GM19438 (cell line): ENCODE measurements around the gene VDR.
"Not testable (repeated sequence)": the region's sequence is repeated elsewhere in the genome, so short reads cannot be mapped to it uniquely, and the experiment has no call there.

ENCODE experiments used
- ATAC-seq: cut with Tn5 transposase; IDR thresholded peaks from one replicate; pipeline ENCODE4 v1.9.1; 2021; ENCODE audit warnings: low read depth; ENCODE audit not compliant: unreplicated experiment

Gene VDR

DNA sequence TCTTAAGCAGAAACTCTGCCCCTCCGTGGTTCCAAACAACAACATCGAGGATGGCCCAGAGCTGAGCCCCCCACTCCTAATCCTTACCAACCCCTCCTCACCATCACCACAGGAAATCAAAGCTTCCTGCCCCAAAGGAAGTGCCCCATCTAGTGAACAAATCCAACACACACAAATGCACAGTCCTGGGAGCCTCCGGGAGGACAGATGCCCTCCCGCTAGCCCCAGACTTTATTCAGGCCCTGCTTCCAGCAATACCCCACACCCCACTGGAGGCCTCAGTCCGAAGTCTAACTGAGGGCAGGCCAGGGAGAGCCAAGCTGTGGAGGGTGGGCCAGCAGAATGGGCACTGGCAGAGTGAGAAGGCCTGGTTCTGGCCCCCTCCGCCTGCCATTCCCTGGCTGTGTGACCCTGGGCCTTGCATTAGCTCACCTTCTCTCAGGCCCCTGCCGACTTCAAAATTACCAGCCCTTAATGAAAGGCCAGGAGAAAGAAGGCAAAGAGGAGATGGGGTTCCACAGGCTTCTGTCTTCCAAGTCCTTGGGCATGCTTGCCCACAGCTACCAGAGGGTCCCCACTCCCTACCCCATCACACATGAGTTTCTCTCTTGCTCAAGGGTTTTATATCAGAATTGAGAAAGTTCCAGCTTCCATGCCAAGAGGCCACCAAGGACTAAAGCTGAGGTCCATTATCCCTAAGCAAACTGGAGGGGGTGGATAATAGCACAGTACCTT is 87.4 kb downstream of the VDR start:
- ATAC-seq = no peak

- ATAC-seq = no peak
Measured at GRCh38 chr12:47816403-47817271, 88.2 kb downstream of the VDR start.

GRCh38 chr12:47815447-47815846 is 89.3 kb downstream of the VDR start:
- not testable (repeated sequence) for ATAC-seq

GRCh38 chr12:47814539-47815170 is 90.1 kb downstream of the VDR start:
- ATAC-seq = no peak

GRCh38 chr12:47813511-47814196 is 91.1 kb downstream of the VDR start:
- ATAC-seq = peak; percentile 51

- ATAC-seq = peak; percentile 63
Measured at GRCh38 chr12:47812797-47813510, 91.8 kb downstream of the VDR start.

DNA sequence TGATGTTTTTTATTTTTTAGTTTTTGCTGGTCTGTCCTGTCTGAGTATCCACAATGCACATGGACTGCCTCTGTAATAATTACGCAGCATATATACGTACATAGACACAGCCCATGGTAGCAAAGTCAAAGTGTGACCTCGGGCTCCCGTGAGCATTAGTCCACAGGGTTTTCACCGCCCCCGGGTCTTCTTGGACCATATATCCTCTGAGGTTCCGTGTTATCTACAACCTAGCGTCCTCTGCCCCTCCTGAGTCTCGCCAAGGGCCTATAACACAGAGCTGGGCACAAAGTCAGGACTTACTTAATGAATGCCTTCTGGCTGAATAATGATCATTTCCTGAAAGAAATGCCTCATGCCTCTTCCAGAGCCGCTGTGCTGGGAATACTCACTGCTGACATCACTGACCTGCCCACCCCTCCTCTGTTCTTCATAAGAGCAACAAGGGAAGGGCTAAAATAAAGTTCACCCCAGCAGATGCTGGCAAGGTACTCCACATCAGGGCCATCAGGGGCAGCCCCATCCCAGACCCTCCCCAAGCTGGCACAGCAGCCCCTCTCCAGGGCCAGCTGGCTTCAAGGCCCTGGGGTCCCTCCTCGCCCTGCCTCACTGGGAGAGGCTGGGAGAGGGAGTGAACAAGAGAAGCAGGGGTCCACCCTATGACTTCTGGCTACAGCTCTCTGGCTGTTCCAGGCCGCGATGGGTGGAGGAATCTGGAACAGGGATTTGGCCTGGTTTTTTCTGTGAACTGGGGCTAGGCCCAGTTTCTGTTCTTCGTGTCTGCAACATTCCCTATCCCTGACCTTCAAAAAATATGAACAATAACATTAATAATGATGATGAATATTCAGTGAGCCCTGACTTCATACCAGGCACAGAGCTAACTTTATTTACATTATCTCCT is 93.0 kb downstream of the VDR start:
- ATAC-seq = no peak

- ATAC-seq = no peak
Measured at GRCh38 chr12:47811072-47811396, 93.8 kb downstream of the VDR start.

GRCh38 chr12:47809518-47809917 is 95.3 kb downstream of the VDR start:
- not testable (repeated sequence) for ATAC-seq

- ATAC-seq = no peak
Measured at GRCh38 chr12:47808574-47809365, 96.0 kb downstream of the VDR start.

GRCh38 chr12:47808050-47808449 is 96.7 kb downstream of the VDR start:
- ATAC-seq = peak; percentile 32

- no peak for ATAC-seq
Measured at GRCh38 chr12:47807338-47807737, 97.5 kb downstream of the VDR start.

DNA sequence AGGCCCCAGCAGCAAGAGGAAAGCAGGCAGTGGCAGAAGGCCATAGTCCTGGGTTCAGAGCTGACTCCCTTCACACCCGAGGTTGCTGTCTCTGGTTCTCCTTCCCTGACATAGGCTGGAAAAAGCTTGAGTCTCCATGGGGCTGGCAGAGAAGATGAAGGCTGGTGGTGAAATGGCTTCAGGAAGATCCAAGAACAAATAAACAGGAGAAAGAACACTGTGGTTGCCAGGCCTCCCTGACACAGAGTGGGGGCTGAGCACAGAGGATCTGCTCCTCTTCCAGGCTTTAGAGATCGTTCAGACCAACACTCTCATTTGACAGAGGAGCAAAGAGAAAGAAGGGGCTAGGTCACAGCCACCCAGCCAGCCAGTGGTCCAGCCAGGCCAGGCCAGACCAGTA is 99.4 kb downstream of the VDR start:
- no peak for ATAC-seq

DNA sequence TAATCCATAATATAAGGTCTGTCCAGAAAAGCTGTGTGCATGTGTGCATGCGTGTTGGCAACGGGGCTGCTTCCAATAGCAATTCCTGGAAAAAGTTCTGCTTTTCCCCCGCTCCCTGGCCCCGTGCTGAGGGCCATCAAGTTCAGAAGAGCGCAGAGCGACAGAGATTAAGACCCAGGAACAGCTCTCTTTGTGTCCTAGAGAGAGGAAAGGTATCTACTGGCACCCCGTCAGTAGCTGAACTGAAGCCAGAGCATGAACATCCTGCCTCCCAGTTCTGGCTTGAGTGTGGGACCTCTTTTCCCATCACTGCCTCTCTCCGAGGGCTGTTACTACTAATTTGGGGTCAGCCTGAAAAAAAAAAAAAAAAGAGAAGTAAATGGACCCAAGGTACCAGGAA is 100.6 kb downstream of the VDR start:
- no peak for ATAC-seq

- ATAC-seq = no peak
Measured at GRCh38 chr12:47803191-47803875, 101.5 kb downstream of the VDR start.

GRCh38 chr12:47802312-47802711 is 102.5 kb downstream of the VDR start:
- no peak for ATAC-seq

- ATAC-seq = no peak
Measured at GRCh38 chr12:47801904-47802246, 102.9 kb downstream of the VDR start.
